ENCODE data around the gene TET2.
A peak's percentile ranks its signal among the peaks of the same experiment; 100 is the strongest.

The TET2 gene

GRCh38 chr4:105146276-105147015 is at the start of gene TET2:
Gene TET2 (plus strand): TSS chr4:105146876. CDS start chr4:105233943, 87,067 bp downstream.
- peak; percentile 55 to 69 for DNase-seq (ENCODE audit: low read depth in 1 of 2, low spot score in 1 of 2)

GRCh38 chr4:105102016-105102415 is 44.7 kb upstream of the TET2 start:
- no peak for DNase-seq (ENCODE audit: low read depth in 1 of 2, low spot score in 1 of 2)

DNA sequence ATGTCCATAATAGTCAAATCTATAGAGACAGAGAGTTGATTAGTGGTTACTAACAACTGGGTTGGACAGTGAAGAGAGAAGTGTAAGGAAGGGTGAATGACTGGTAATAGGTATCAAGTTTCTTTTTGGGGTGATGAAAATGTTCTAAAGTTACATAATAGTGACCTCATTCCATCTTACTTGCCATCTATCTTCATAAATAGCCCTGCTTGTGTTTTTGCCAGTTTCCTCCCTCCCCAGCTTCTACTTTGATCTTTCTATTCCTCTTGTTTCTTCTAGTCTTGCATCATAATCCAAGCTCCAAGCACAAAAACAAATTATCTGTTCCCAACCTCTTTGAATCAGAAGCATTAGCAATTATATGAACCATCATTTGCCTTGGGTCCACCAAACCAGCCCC is 40.2 kb upstream of the TET2 start:
- no peak for DNase-seq (ENCODE audit: low read depth in 1 of 2, low spot score in 1 of 2)

GRCh38 chr4:105107095-105107856 is 39.4 kb upstream of the TET2 start:
- no peak for DNase-seq (ENCODE audit: low read depth in 1 of 2, low spot score in 1 of 2)

DNA sequence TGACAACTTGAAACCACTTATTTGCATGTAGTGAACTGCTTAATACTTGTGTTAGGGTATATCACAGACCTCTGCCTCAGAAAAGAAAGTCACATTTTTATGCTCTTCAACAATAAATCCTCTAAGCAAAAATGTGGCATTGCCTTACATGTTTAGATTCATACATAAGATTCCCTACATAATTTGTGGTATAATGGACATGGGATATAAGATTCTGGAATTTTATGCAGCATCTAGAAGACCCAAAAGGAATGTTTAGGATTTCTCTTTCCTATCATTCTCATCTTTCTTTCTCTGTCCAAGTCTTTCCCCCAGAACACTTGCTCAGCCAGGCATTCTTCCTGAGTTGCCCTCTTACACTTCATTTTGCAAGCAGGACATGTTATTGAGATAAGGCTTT is 37.7 kb upstream of the TET2 start:
- DNase-seq (ENCODE audit: low read depth in 1 of 2, low spot score in 1 of 2), result no peak

GRCh38 chr4:105112274-105112673 is 34.4 kb upstream of the TET2 start:
- no peak for DNase-seq (ENCODE audit: low read depth in 1 of 2, low spot score in 1 of 2)

GRCh38 chr4:105113800-105114199 is 32.9 kb upstream of the TET2 start:
- DNase-seq (ENCODE audit: low read depth in 1 of 2, low spot score in 1 of 2), result no peak

- no peak for DNase-seq (ENCODE audit: low read depth in 1 of 2, low spot score in 1 of 2)
Measured at GRCh38 chr4:105116616-105117319, 29.9 kb upstream of the TET2 start.

DNA sequence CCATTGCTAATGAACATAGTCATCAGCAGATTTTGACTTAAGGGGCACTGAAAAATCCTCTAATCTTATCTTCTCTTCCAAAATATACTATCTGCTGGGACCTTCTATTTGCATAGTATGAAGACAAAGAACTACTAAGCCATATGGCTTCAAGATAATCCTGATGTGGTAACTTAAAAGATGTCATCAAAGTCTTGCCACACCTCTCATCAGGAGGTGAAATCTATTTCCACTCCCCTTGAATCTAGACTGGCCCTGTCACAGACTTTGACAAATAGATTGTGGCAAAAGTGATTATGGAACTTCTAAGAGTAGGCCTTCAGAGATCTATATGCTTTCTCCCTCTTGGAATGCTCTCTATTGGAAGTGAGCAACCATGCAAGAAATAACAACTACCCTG is 27.3 kb upstream of the TET2 start:
- DNase-seq (ENCODE audit: low read depth in 1 of 2, low spot score in 1 of 2), result no peak

GRCh38 chr4:105120626-105121025 is 26.1 kb upstream of the TET2 start:
- DNase-seq (ENCODE audit: low read depth in 1 of 2, low spot score in 1 of 2), result no peak

DNA sequence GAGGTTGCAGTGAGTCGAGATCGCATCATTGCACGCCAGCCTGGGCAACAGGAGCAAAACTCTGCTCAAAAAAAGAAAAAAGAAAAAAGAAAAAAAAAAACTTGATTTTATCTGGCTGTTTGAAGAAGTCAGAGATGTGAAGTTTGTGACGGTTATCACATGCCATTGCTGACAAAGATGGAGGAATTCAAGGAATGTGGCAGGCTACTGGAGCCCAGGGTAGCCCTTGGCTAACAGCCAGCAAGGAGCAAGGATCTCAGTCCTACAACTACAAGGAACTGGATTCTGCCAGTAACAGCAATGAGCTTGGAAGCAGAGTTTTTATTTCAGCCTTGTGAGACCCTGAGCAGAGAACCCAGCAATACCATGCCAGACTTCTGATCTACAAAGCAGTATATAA is 24.3 kb upstream of the TET2 start:
- no peak for DNase-seq (ENCODE audit: low read depth in 1 of 2, low spot score in 1 of 2)

GRCh38 chr4:105126311-105127169 is 20.1 kb upstream of the TET2 start:
- no peak for DNase-seq (ENCODE audit: low read depth in 1 of 2, low spot score in 1 of 2)

DNA sequence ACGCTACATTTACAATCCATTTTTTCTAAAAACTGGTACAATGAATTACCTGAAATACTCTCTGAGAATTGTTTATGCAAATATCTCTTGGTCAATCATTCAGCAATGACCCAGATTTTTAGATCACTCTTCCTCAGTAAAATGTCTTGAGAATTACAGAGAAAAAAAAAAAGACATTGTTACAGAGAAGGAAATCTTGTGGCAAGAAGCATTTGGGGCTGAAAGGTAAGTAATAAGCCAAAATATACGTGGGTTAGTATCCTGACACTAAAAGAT is 19.6 kb upstream of the TET2 start:
- DNase-seq (ENCODE audit: low read depth in 1 of 2, low spot score in 1 of 2), result no peak

GRCh38 chr4:105128208-105128607 is 18.5 kb upstream of the TET2 start:
- DNase-seq (ENCODE audit: low read depth in 1 of 2, low spot score in 1 of 2), result no peak

DNA sequence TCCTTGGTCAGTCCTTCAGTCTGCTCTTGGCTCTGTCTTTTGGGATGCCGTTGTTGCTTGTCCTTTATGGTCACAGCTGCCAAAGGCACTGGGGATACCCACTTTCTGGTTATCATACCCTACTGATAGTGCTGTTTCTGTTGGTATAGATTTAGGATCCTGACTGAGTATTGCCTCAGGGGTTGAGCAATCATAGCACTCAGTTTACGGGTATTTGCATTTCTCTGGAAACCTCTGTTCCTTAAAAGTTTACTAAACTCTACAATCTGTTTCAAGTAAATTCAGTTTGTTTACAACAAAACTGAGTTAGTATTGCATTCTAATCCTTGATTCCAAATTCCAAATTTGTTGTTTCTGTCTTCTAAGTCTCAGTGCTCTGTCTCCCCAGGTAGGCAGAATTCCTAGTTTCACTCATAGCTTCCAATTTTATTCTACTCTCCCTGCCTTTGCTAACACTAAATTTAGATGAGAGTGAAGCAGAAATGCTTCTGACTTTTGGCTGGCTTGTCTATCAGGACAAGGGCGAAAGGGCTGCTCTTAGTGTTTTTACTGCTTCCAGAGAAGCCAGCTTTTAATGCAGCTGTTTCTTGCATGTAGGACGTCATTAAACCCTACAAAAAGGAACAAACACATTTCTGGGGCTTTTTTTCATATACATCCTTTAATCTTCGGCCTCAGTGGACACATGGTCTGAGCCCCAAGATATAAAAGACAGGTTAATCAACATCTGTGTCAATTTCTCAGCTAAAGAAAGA is 17.2 kb upstream of the TET2 start:
- DNase-seq (ENCODE audit: low read depth in 1 of 2, low spot score in 1 of 2), result no peak

DNA sequence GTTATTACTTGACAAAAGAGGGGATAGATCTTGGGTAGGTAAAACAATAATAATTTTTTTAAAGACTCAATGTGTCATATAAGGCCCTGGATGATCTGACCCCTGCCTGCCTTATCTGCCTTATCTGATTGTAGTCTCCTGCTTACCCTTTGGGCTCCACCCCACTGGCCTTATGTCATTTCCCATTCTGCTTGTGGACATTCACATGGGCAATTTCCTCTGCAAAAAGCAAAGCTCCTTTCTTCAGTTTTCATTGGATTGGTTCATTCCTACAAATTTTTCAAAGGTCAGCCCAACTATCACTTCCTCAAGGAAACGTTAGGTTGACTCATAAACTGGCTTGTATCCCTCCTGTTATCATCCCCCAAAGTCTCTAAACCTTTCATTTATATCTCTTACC is 15.7 kb upstream of the TET2 start:
- DNase-seq (ENCODE audit: low read depth in 1 of 2, low spot score in 1 of 2), result no peak

DNA sequence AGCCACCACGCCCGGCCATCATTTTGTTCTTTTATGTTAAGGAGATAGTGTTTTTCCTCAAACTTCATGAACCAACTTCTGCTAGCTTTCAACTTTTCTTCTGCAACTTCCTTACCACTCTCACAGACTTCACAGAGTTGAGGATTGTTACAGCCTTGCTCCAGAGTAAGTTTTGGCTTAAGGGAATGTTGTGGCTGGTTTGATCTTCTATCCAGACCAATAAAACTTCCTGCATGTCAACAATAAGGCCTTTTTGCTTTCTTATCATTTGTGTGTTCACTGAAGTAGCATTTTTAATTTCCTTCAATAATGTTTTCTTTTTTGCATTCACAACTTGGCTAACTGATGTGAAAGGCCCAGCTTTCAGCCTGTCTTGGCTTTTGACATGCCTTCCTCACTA is 12.7 kb upstream of the TET2 start:
- no peak for DNase-seq (ENCODE audit: low read depth in 1 of 2, low spot score in 1 of 2)

GRCh38 chr4:105135785-105136184 is 10.9 kb upstream of the TET2 start:
- no peak for DNase-seq (ENCODE audit: low read depth in 1 of 2, low spot score in 1 of 2)

- DNase-seq (ENCODE audit: low read depth in 1 of 2, low spot score in 1 of 2), result no peak
Measured at GRCh38 chr4:105137121-105137875, 9.4 kb upstream of the TET2 start.

DNA sequence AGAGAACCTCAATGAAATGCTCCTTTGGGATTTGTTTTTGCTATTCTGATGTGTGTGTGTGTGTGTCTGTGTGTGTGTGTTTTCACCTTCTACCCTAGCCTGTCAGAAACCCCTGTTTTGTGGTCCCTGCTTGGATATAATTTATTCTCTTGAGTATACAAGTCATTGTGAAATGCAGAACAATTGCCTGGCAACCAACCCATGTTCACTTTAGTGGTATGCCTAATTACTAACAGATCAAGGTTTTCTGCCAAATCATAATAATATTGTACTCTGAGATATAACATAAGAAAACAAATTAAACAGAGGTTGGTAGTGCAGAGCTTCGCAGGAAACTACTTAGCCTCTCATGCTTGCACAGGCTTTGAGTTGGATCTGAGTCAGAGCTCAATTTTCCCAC is 7.0 kb upstream of the TET2 start:
- DNase-seq (ENCODE audit: low read depth in 1 of 2, low spot score in 1 of 2), result no peak
